Mesenchymal stem cell (in vitro differentiated cells and primary cell): ENCODE results near the gene ST7L.

ENCODE experiments used
- DNase-seq: peaks from one replicate; pipeline ENCODE4 v3.0.0-alpha.2; 2013
- H2AFZ ChIP-seq: one replicate; pipeline ENCODE4 v1.6.1; 2013; ENCODE audit warnings: low read depth, mild to moderate bottlenecking, control low read depth, inconsistent platforms, low read length, moderate library complexity
- H2AK5ac ChIP-seq: 2 replicates; pipeline ENCODE4 v1.6.1; 2013; ENCODE audit warnings: low read length, moderate library complexity, mild to moderate bottlenecking, inconsistent platforms; ENCODE audit not compliant: severe bottlenecking
- H2BK120ac ChIP-seq: one replicate; pipeline ENCODE4 v1.6.1; 2013; ENCODE audit warnings: low read depth, mild to moderate bottlenecking, inconsistent platforms, low read length, moderate library complexity
- H2BK12ac ChIP-seq, 2 experiments: one replicate each; pipeline ENCODE4 v1.6.1; 2013; ENCODE audit warnings: inconsistent platforms in 2 of 2, low read length in 2 of 2, mild to moderate bottlenecking in 2 of 2, moderate library complexity in 2 of 2, control low read depth in 1 of 2
- H2BK15ac ChIP-seq: one replicate; pipeline ENCODE4 v1.6.1; 2013; ENCODE audit warnings: mild to moderate bottlenecking, low read depth, inconsistent platforms; ENCODE audit not compliant: poor library complexity, severe bottlenecking
- H2BK5ac ChIP-seq: 2 replicates; pipeline ENCODE4 v1.6.1; 2013; ENCODE audit warnings: low read depth, mild to moderate bottlenecking, low read length, control low read depth, inconsistent platforms; ENCODE audit not compliant: poor library complexity, severe bottlenecking
- H3K14ac ChIP-seq, 2 experiments: one replicate each; pipeline ENCODE4 v1.6.1; 2013; ENCODE audit warnings: inconsistent platforms in 2 of 2, low read length in 2 of 2, control low read depth in 1 of 2, mild to moderate bottlenecking in 1 of 2, moderate library complexity in 1 of 2
- H3K18ac ChIP-seq, 2 experiments: one replicate each; pipeline ENCODE4 v1.6.1; 2013; ENCODE audit warnings: inconsistent platforms in 2 of 2, low read length in 2 of 2, control low read depth in 1 of 2, low read depth in 1 of 2, mild to moderate bottlenecking in 1 of 2
- H3K23ac ChIP-seq, 2 experiments: one replicate each; pipeline ENCODE4 v1.6.1; 2013; ENCODE audit warnings: inconsistent platforms in 2 of 2, low read length in 2 of 2, mild to moderate bottlenecking in 2 of 2, moderate library complexity in 2 of 2, control low read depth in 1 of 2
- H3K27ac ChIP-seq: 2 replicates; pipeline ENCODE4 v1.5.1; 2013; ENCODE audit warnings: mild to moderate bottlenecking, moderate library complexity, low read length, control low read depth, inconsistent platforms; ENCODE audit not compliant: poor library complexity, severe bottlenecking
- H3K27me3 ChIP-seq, 2 experiments: 2 replicates each; pipeline versions ENCODE4 v1.6.1 to v1.7.0; 2013; ENCODE audit warnings: low read length in 2 of 2, mild to moderate bottlenecking in 2 of 2, moderate library complexity in 2 of 2, control low read depth in 1 of 2, inconsistent platforms in 1 of 2; ENCODE audit not compliant: control insufficient read depth in 1 of 2, insufficient read depth in 1 of 2
- H3K36me3 ChIP-seq, 2 experiments: 2 replicates each; pipeline versions ENCODE4 v1.6.1 to v1.7.0; 2013; ENCODE audit warnings: low read length in 2 of 2, control low read depth in 1 of 2, inconsistent platforms in 1 of 2, low read depth in 1 of 2, mild to moderate bottlenecking in 1 of 2; ENCODE audit not compliant: insufficient read depth in 2 of 2, control insufficient read depth in 1 of 2
- H3K4ac ChIP-seq, 2 experiments: one replicate each; pipeline ENCODE4 v1.6.1; 2013; ENCODE audit warnings: inconsistent platforms in 2 of 2, low read length in 2 of 2, mild to moderate bottlenecking in 2 of 2, moderate library complexity in 2 of 2, control low read depth in 1 of 2, low read depth in 1 of 2
- H3K4me1 ChIP-seq: 2 replicates; pipeline ENCODE4 v1.6.1; 2013; ENCODE audit warnings: low read depth, low read length, control low read depth; ENCODE audit not compliant: control insufficient read depth, insufficient read depth
- H3K4me2 ChIP-seq: 2 replicates; pipeline ENCODE4 v1.6.1; 2013; ENCODE audit warnings: low read length, mild to moderate bottlenecking, inconsistent platforms; ENCODE audit not compliant: poor library complexity, severe bottlenecking
- H3K4me3 ChIP-seq, 2 experiments: 2 replicates each; pipeline versions ENCODE4 v1.5.1 to v1.7.0; 2013; ENCODE audit warnings: low read length in 2 of 2, mild to moderate bottlenecking in 2 of 2, control low read depth in 1 of 2, low read depth in 1 of 2; ENCODE audit not compliant: insufficient read depth in 1 of 2
- H3K79me1 ChIP-seq: replicated peaks from 2 replicates; pipeline ENCODE4 v1.6.1; 2013; ENCODE audit warnings: mild to moderate bottlenecking, control low read depth, low read length, inconsistent platforms; ENCODE audit not compliant: poor library complexity, severe bottlenecking
- H3K9ac ChIP-seq: 2 replicates; pipeline ENCODE4 v1.7.0; 2013; ENCODE audit warnings: mild to moderate bottlenecking, low read length, moderate library complexity
- H3K9me3 ChIP-seq: 2 replicates; pipeline ENCODE4 v1.7.0; 2013; ENCODE audit warnings: mild to moderate bottlenecking, low read length; ENCODE audit not compliant: control insufficient read depth
- H4K8ac ChIP-seq: one replicate; pipeline ENCODE4 v1.6.1; 2013; ENCODE audit warnings: inconsistent platforms, mild to moderate bottlenecking, low read length, moderate library complexity
- H4K91ac ChIP-seq: one replicate; pipeline ENCODE4 v1.6.1; 2013; ENCODE audit warnings: mild to moderate bottlenecking, low read length, inconsistent platforms
- WGBS: methylation state at CpG from one replicate; pipeline ENCODE4 v1.1.7; 2013; ENCODE audit warnings: mixed read lengths; 5-methylcytosine and 5-hydroxymethylcytosine counted together

ST7L gene

GRCh38 chr1:112579801-112580510 lies 39.0 kb downstream of the ST7L start:
- Histone ChIP-seq H2BK5ac (no peak overlapping the region), H4K8ac (no peak overlapping the region), H3K4me1 (no peaks in the 10 kb centered on the region), H3K4me3 (no peak overlapping the region), H3K9ac (no peak overlapping the region), H3K14ac (no peak overlapping the region), H3K4me2 (no peak overlapping the region), H2AK5ac (no peak overlapping the region), H4K91ac (no peak overlapping the region), H3K9me3 (no peaks in the 10 kb centered on the region), H2BK12ac (no peak overlapping the region), H2BK15ac (no peak overlapping the region), H3K27me3 (no peaks in the 10 kb centered on the region), H3K36me3 (peaks cover 5 to 68% of the 10 kb centered on the region in 2 experiments), H3K27ac (no peak overlapping the region), H2AFZ (no peak overlapping the region), H3K18ac (no peak overlapping the region), H3K4ac (no peak overlapping the region), H3K79me1 (peaks cover 2% of the 10 kb centered on the region), H3K23ac (no peak overlapping the region), H2BK120ac (no peak overlapping the region)
- 96% methylated on average over 2 of the region's 5 CpGs for WGBS
- peak; percentile 45 for DNase-seq

- H3K27me3 ChIP-seq: no peaks in the 10 kb centered on the region
- peaks cover 3% of the 10 kb centered on the region for H3K79me1 ChIP-seq
- 78% methylated on average over 2 of the region's 3 CpGs for WGBS
- H3K14ac ChIP-seq: no peak overlapping the region
- H3K36me3 ChIP-seq: peaks cover 16 to 68% of the 10 kb centered on the region in 2 experiments
- H4K91ac ChIP-seq: no peak overlapping the region
- no peak overlapping the region for H3K4me2 ChIP-seq
- no peak for DNase-seq
- no peak overlapping the region for H3K4me3 ChIP-seq
- no peak overlapping the region for H3K23ac ChIP-seq
- no peak overlapping the region for H4K8ac ChIP-seq
- H2AFZ ChIP-seq: no peak overlapping the region
- no peaks in the 10 kb centered on the region for H3K9me3 ChIP-seq
- H2BK15ac ChIP-seq: no peak overlapping the region
- no peak overlapping the region for H3K9ac ChIP-seq
- H2AK5ac ChIP-seq: peak overlapping the region; percentile 91
- H2BK12ac ChIP-seq: peak overlapping the region in 1 of 2 experiments; percentile 28
- H3K4ac ChIP-seq: peak overlapping the region in 1 of 2 experiments; percentile 28
- H3K4me1 ChIP-seq: no peaks in the 10 kb centered on the region
- H2BK5ac ChIP-seq: peak overlapping the region; percentile 51
- H2BK120ac ChIP-seq: no peak overlapping the region
- H3K27ac ChIP-seq: peak overlapping the region; percentile 66
- H3K18ac ChIP-seq: peak overlapping the region in 1 of 2 experiments; percentile 40
Measured at GRCh38 chr1:112576240-112576639, 42.7 kb downstream of the ST7L start.

- H4K91ac ChIP-seq: no peak overlapping the region
- H3K79me1 ChIP-seq: peaks cover 3% of the 10 kb centered on the region
- no peak overlapping the region for H3K9ac ChIP-seq
- peak overlapping the region; percentile 32 for H3K27ac ChIP-seq
- no peak overlapping the region for H3K4me3 ChIP-seq
- no peak overlapping the region for H3K4me2 ChIP-seq
- H2AFZ ChIP-seq: no peak overlapping the region
- H4K8ac ChIP-seq: no peak overlapping the region
- H2BK120ac ChIP-seq: no peak overlapping the region
- no peaks in the 10 kb centered on the region for H3K4me1 ChIP-seq
- H2BK12ac ChIP-seq: no peak overlapping the region
- no peak overlapping the region for H2AK5ac ChIP-seq
- H3K27me3 ChIP-seq: no peaks in the 10 kb centered on the region
- DNase-seq: peak; percentile 97
- 40% methylated on average over 5 of the region's 8 CpGs for WGBS
- H2BK15ac ChIP-seq: no peak overlapping the region
- no peak overlapping the region for H3K4ac ChIP-seq
- H3K18ac ChIP-seq: no peak overlapping the region
- no peak overlapping the region for H2BK5ac ChIP-seq
- no peaks in the 10 kb centered on the region for H3K9me3 ChIP-seq
- no peak overlapping the region for H3K23ac ChIP-seq
- no peak overlapping the region for H3K14ac ChIP-seq
- peaks cover 19 to 65% of the 10 kb centered on the region in 2 experiments for H3K36me3 ChIP-seq
Measured at GRCh38 chr1:112575154-112575804, 43.7 kb downstream of the ST7L start.

GRCh38 chr1:112565800-112566199 lies 53.1 kb downstream of the ST7L start:
- Histone ChIP-seq H2BK5ac (no peak overlapping the region), H3K36me3 (peaks cover 1 to 48% of the 10 kb centered on the region in 2 experiments), H3K9me3 (no peaks in the 10 kb centered on the region), H3K4me3 (no peak overlapping the region), H3K4me1 (peaks cover 2% of the 10 kb centered on the region), H2BK15ac (no peak overlapping the region), H3K4me2 (no peak overlapping the region), H3K23ac (no peak overlapping the region), H2BK12ac (no peak overlapping the region), H2BK120ac (no peak overlapping the region), H3K27me3 (no peaks in the 10 kb centered on the region), H2AFZ (no peak overlapping the region), H3K14ac (no peak overlapping the region), H4K91ac (no peak overlapping the region), H3K9ac (no peak overlapping the region), H2AK5ac (no peak overlapping the region), H3K4ac (no peak overlapping the region), H3K27ac (no peak overlapping the region), H3K18ac (no peak overlapping the region), H3K79me1 (peaks cover 2% of the 10 kb centered on the region), H4K8ac (no peak overlapping the region)
- DNase-seq: no peak
- WGBS: 91% methylated on average over 1 of the region's 1 CpG
